Lower leg skin (tissue), 3 donors: ENCODE data around the gene RASSF3.

Experiments
- POLR2A ChIP-seq, 2 donors: fragments of 450-650 bp; IDR thresholded peaks; one replicate each; pipeline ENCODE4 v1.6.1; 2016 to 2017; ENCODE audit warnings: antibody characterized with exemption in 2 of 2, mild to moderate bottlenecking in 1 of 2, moderate library complexity in 1 of 2
- TF ChIP-seq, protein P1 (sequence below), 3 donors: fragments of 450-650 bp; IDR thresholded peaks; one replicate each; pipeline ENCODE4 v1.5.1; 2016; ENCODE audit warnings: antibody characterized with exemption in 3 of 3, mild to moderate bottlenecking in 3 of 3, moderate library complexity in 2 of 3

DNA sequence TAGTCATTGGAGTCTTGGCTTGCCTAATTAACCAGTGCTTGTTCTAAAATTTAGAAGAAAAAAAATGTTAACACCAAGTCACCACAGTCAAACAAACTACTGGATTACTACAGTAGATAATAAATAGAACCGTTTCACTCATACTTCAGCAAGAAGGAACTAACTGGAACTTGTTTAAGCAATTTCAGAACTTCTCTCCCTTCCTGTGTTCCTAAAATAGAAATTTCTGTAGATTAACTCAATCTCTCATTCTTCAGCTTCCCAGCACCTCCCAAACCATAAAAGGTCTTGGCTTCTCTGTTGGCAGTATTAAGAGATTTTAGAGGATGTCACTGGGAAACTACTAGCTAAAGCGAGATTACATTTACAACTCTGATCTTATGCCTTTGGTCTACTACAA is 130.4 kb downstream of the RASSF3 start:
- TF ChIP-seq, protein P1, sequence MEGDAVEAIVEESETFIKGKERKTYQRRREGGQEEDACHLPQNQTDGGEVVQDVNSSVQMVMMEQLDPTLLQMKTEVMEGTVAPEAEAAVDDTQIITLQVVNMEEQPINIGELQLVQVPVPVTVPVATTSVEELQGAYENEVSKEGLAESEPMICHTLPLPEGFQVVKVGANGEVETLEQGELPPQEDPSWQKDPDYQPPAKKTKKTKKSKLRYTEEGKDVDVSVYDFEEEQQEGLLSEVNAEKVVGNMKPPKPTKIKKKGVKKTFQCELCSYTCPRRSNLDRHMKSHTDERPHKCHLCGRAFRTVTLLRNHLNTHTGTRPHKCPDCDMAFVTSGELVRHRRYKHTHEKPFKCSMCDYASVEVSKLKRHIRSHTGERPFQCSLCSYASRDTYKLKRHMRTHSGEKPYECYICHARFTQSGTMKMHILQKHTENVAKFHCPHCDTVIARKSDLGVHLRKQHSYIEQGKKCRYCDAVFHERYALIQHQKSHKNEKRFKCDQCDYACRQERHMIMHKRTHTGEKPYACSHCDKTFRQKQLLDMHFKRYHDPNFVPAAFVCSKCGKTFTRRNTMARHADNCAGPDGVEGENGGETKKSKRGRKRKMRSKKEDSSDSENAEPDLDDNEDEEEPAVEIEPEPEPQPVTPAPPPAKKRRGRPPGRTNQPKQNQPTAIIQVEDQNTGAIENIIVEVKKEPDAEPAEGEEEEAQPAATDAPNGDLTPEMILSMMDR (IDR thresholded peaks at IDR 0.05): no peak
- TF ChIP-seq POLR2A (IDR thresholded peaks at IDR 0.05): no peak
